ENCODE results near the gene CETN3. TPM values are rescaled to one million over a fixed set of nuclear protein-coding genes. Genes with fewer than 3 reads are reported as not detected.

CETN3 gene
- total RNA-seq, 2 donors from 2014 or later = 10.1 to 12.2 TPM

DNA sequence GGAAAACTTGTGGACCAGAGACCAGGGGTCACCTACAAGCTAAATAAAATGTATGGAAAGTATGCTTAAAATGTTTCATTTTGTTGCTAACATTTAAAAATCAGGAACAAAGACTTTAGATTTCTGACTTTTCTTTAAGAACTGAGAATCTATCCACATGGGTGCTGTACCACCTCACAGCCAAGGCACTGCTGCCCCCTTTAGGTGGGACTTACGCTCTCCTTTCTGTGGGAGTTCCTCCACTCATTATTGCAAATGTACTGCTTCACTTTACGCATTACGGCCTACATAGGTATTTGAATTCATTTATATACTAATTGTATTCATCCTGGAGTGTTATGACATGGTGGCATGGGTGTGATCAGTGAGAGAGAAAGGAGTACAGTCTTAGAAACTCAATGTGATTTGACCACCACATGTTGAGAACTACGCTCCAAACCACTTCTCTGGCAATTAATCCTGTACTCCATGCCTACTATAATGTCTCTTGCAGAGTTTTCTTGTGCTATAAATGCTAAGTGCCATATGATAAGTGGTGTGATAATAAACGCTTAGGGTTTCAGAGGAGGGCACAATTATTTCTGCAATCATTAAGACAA, 24.7 kb upstream of the CETN3 start:
- TF ChIP-seq, protein P1, sequence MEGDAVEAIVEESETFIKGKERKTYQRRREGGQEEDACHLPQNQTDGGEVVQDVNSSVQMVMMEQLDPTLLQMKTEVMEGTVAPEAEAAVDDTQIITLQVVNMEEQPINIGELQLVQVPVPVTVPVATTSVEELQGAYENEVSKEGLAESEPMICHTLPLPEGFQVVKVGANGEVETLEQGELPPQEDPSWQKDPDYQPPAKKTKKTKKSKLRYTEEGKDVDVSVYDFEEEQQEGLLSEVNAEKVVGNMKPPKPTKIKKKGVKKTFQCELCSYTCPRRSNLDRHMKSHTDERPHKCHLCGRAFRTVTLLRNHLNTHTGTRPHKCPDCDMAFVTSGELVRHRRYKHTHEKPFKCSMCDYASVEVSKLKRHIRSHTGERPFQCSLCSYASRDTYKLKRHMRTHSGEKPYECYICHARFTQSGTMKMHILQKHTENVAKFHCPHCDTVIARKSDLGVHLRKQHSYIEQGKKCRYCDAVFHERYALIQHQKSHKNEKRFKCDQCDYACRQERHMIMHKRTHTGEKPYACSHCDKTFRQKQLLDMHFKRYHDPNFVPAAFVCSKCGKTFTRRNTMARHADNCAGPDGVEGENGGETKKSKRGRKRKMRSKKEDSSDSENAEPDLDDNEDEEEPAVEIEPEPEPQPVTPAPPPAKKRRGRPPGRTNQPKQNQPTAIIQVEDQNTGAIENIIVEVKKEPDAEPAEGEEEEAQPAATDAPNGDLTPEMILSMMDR (IDR thresholded peaks at IDR 0.05) = peak; percentile 62
- Histone ChIP-seq H3K9me3 (no peaks in the 10 kb centered on the region), H3K36me3 (no peaks in the 10 kb centered on the region), H3K4me3 (no peak overlapping the region), H3K27ac (no peak overlapping the region), H3K4me1 (ENCODE audit: control insufficient read depth in 1 of 2, low read depth in 2 of 2) (no peaks in the 10 kb centered on the region), H3K27me3 (replicated peaks; ENCODE audit: insufficient read depth) (no peaks in the 10 kb centered on the region)
- ATAC-seq (ENCODE audit: insufficient number of reproducible peaks, low FRiP score, low read depth) = no peak
- no peak for DNase-seq (ENCODE audit: low spot score)

DNA sequence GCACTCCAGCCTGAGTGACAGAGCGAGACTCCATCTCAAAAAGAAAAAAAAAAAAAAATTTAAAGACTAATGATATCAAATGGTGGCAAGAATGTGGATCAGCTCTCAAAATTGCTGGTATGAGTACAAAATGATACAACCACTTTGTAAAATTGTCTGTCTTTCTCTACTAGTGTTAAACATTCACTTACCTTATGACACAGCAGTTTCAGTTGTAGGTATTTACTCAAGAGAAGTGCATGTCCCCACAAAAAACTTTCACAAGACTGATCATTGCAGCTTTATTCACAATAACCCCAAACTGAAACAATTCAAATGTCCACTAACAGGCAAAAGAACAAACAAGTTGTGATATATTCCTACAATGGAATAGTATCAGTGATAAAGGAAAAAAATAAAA, 14.7 kb upstream of the CETN3 start:
- no peaks in the 10 kb centered on the region for H3K27me3 ChIP-seq (replicated peaks; ENCODE audit: insufficient read depth)
- no peak overlapping the region for H3K27ac ChIP-seq
- H3K9me3 ChIP-seq = no peaks in the 10 kb centered on the region
- no peaks in the 10 kb centered on the region for H3K36me3 ChIP-seq
- H3K4me1 ChIP-seq (ENCODE audit: control insufficient read depth in 1 of 2, low read depth in 2 of 2) = no peaks in the 10 kb centered on the region
- TF ChIP-seq, protein P1 (IDR thresholded peaks at IDR 0.05) = no peak
- DNase-seq (ENCODE audit: low spot score) (no peak), ATAC-seq (ENCODE audit: insufficient number of reproducible peaks, low FRiP score, low read depth) (no peak)
- no peak overlapping the region for H3K4me3 ChIP-seq

DNA sequence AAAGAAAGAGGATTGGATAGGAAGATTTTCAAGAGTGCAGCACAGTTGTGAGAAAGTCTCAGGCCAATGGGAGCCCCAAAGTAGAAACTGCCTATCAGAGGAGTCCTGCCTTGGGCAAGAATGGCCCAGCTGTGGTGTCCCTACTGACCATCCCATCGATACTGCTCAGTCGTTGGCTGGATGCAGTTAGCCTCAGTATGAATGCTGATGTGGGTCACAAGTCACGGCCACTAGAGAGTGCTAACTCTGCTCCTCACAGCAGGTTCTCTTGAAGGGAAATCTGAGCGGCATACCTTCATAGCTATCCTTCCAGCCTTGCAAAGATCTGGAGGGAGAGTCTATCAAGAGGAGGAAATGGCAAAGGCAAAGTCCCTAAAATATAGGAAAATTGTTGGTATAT, 11.6 kb upstream of the CETN3 start:
- Histone ChIP-seq H3K27ac (no peak overlapping the region), H3K27me3 (replicated peaks; ENCODE audit: insufficient read depth) (no peaks in the 10 kb centered on the region), H3K4me3 (no peak overlapping the region), H3K36me3 (no peaks in the 10 kb centered on the region), H3K9me3 (no peaks in the 10 kb centered on the region), H3K4me1 (ENCODE audit: control insufficient read depth in 1 of 2, low read depth in 2 of 2) (no peaks in the 10 kb centered on the region)
- TF ChIP-seq, protein P1 (IDR thresholded peaks at IDR 0.05) = no peak
- ATAC-seq (ENCODE audit: insufficient number of reproducible peaks, low FRiP score, low read depth) = no peak
- no peak for DNase-seq (ENCODE audit: low spot score)

DNA sequence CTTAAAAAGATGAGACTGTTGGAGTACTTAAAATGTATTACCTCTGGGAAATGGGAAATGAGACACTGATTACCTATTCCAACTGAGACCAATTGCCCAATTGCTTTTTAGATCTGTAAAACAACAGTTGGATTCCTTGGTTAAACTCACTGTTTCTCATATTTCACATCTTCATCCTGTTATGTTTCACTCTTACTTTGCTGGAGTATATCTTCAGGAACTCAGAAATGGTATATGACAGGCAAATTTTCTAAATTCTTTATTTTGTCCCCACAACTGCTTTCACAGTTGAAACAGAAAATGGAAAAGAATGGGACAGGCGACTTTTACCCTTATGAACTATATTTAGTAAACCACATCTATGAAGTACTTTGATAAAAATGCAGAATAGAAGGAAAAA, 8.7 kb upstream of the CETN3 start:
- ATAC-seq (ENCODE audit: insufficient number of reproducible peaks, low FRiP score, low read depth) (no peak), DNase-seq (ENCODE audit: low spot score) (no peak)
- Histone ChIP-seq H3K4me1 (ENCODE audit: control insufficient read depth in 1 of 2, low read depth in 2 of 2) (no peaks in the 10 kb centered on the region), H3K9me3 (no peaks in the 10 kb centered on the region), H3K4me3 (no peak overlapping the region), H3K27me3 (replicated peaks; ENCODE audit: insufficient read depth) (no peaks in the 10 kb centered on the region), H3K36me3 (no peaks in the 10 kb centered on the region), H3K27ac (no peak overlapping the region)
- TF ChIP-seq, protein P1 (IDR thresholded peaks at IDR 0.05) = no peak

DNA sequence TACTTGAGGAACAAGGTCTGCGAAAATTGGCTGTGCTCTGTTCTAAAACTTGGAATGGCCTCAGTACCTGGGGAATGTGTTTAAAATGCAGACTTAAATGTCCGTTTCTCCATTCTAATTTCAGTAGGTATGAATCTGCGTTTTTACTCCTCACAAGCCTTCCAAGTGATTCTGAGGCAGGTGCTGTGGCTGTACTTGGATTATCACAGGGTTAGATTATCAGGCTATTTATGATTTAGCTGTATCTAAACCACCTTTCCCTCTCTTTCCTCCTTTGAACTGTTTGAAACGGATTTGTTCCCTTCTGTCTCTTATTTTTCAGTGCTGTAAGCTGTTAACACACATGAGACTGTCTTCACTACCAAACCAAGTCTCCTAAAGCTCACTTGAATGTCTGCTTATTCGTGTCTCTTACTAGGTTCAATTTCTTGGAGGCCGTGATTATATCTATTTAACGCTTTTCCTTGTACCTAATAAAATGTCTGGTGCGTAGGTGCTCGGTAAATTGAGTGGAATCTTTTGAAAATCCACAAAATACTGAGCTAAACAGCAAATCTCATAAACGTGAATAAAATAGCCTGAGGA, 714 bp upstream of the CETN3 start:
- DNase-seq (ENCODE audit: low spot score) (no peak), ATAC-seq (ENCODE audit: insufficient number of reproducible peaks, low FRiP score, low read depth) (no peak)
- TF ChIP-seq, protein P1 (IDR thresholded peaks at IDR 0.05) = no peak
- no peaks in the 10 kb centered on the region for H3K27me3 ChIP-seq (replicated peaks; ENCODE audit: insufficient read depth)
- H3K4me1 ChIP-seq (ENCODE audit: control insufficient read depth in 1 of 2, low read depth in 2 of 2) = peaks cover 6 to 10% of the 10 kb centered on the region in 2 donors
- H3K4me3 ChIP-seq = peak overlapping the region; percentile 94
- H3K9me3 ChIP-seq = no peaks in the 10 kb centered on the region
- no peaks in the 10 kb centered on the region for H3K36me3 ChIP-seq
- H3K27ac ChIP-seq = peak overlapping the region; percentile 90 to 98

Data from thoracic aorta (tissue), 2 donors.